ENCODE results near the gene MFRP.

MFRP gene

GRCh38 chr11:119356349-119357031 is 10.0 kb upstream of the MFRP start:
- DNase-seq: no peak

GRCh38 chr11:119355091-119355843 is 8.8 kb upstream of the MFRP start:
- DNase-seq: no peak

- peak in 1 of 2 experiments; percentile 41 for DNase-seq
Observed at GRCh38 chr11:119352857-119353260, 6.4 kb upstream of the MFRP start.

GRCh38 chr11:119351232-119351631 is 4.7 kb upstream of the MFRP start:
- DNase-seq: no peak

GRCh38 chr11:119350302-119350701 is 3.8 kb upstream of the MFRP start:
- DNase-seq: no peak

- no peak for DNase-seq
Observed at GRCh38 chr11:119347940-119348605, 1.6 kb upstream of the MFRP start.

- DNase-seq: no peak
Observed at GRCh38 chr11:119347242-119347641, 737 bp upstream of the MFRP start.

- DNase-seq: no peak
Observed at GRCh38 chr11:119345685-119346084, 820 bp downstream of the MFRP start.

- DNase-seq: no peak
Observed at GRCh38 chr11:119344291-119345010, 2.1 kb downstream of the MFRP start.

GRCh38 chr11:119343726-119344125 is 2.8 kb downstream of the MFRP start:
- no peak for DNase-seq

- DNase-seq: no peak
Observed at GRCh38 chr11:119342362-119343130, 4.0 kb downstream of the MFRP start.

- no peak for DNase-seq
Observed at GRCh38 chr11:119342023-119342300, 4.5 kb downstream of the MFRP start.

GRCh38 chr11:119341222-119342022 is 5.1 kb downstream of the MFRP start:
- no peak for DNase-seq

- no peak for DNase-seq
Observed at GRCh38 chr11:119340335-119341221, 5.9 kb downstream of the MFRP start, which contains the start of gene C1QTNF5. TSS of gene C1QTNF5 (minus strand) at chr11:119340883. CDS start at chr11:119340397, 486 bp downstream.

- no peak for DNase-seq
Observed at GRCh38 chr11:119339589-119340334, 6.7 kb downstream of the MFRP start.

- DNase-seq: no peak
Observed at GRCh38 chr11:119338965-119339588, 7.4 kb downstream of the MFRP start.

GRCh38 chr11:119338318-119338890 is 8.1 kb downstream of the MFRP start:
- DNase-seq: peak; percentile 61 to 69

GRCh38 chr11:119337581-119338317 is 8.8 kb downstream of the MFRP start:
- no peak for DNase-seq
